ENCODE data around the gene C6orf62. TPM values are rescaled to one million over a fixed set of nuclear protein-coding genes. Genes with fewer than 3 reads are reported as not detected.

The C6orf62 gene
- total and polyA plus RNA-seq, 8 donors: 33.7 to 85.6 (median 49.1) TPM

DNA sequence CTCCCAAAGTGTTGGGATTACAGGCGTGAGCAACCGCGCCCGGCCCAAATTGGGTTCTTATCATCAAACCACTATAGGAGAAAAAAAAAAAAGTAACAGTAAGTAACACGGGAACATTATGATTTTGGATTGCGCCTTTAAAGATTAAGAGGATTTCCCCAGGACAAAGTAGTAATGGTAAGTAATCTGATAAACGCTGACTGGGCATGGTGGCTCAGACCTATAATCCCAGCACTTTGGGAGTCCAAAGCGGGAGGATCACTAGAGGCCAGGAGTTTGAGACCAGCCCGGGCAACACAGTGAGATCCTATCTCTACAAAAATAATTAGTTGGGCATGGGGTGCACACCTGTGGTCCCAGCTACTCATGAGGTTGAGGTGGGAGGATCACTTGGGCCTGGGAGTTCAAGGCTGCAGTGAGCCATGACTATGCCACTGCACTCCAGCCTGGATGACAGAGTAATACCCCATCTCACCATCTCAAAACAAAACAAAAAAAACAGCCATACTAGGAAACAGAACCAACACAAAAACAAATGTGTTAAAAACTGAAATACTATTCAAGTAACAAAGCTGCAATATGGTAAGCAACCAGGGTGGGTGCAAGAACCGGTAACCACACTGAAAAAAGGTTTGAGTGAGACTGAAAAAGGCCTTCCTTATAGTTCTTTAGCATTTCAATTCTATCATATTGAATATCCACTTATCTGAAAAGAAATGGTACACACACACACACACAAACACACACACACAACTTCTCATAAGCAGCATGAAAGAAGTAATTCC lies 8.2 kb downstream of the C6orf62 start:
- intact Hi-C loops (cut with DNase I): loop anchor here in 1 of 3 donors (10.0 kb wide), 1 partner anchor 64 kb away; the partner anchor contains the start of gene GMNN
- Histone ChIP-seq H3K36me3 (peaks cover 3 to 86% (median 43%) of the 10 kb centered on the region in 3 donors), H3K4me1 (peaks cover 8 to 36% (median 33%) of the 10 kb centered on the region in 3 donors), H3K4me3 (no peak overlapping the region), H3K27me3 (no peaks in the 10 kb centered on the region), H3K27ac (no peak overlapping the region), H3K9me3 (no peaks in the 10 kb centered on the region)
- no peak for FAIRE-seq
- no peak for DNase-seq
- TF ChIP-seq, protein P1, sequence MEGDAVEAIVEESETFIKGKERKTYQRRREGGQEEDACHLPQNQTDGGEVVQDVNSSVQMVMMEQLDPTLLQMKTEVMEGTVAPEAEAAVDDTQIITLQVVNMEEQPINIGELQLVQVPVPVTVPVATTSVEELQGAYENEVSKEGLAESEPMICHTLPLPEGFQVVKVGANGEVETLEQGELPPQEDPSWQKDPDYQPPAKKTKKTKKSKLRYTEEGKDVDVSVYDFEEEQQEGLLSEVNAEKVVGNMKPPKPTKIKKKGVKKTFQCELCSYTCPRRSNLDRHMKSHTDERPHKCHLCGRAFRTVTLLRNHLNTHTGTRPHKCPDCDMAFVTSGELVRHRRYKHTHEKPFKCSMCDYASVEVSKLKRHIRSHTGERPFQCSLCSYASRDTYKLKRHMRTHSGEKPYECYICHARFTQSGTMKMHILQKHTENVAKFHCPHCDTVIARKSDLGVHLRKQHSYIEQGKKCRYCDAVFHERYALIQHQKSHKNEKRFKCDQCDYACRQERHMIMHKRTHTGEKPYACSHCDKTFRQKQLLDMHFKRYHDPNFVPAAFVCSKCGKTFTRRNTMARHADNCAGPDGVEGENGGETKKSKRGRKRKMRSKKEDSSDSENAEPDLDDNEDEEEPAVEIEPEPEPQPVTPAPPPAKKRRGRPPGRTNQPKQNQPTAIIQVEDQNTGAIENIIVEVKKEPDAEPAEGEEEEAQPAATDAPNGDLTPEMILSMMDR (IDR thresholded peaks at IDR 0.05): no peak
- 86 to 90% methylated on average over 10 of the region's 10 CpGs for WGBS, 2 donors
- ATAC-seq: no peak

DNA sequence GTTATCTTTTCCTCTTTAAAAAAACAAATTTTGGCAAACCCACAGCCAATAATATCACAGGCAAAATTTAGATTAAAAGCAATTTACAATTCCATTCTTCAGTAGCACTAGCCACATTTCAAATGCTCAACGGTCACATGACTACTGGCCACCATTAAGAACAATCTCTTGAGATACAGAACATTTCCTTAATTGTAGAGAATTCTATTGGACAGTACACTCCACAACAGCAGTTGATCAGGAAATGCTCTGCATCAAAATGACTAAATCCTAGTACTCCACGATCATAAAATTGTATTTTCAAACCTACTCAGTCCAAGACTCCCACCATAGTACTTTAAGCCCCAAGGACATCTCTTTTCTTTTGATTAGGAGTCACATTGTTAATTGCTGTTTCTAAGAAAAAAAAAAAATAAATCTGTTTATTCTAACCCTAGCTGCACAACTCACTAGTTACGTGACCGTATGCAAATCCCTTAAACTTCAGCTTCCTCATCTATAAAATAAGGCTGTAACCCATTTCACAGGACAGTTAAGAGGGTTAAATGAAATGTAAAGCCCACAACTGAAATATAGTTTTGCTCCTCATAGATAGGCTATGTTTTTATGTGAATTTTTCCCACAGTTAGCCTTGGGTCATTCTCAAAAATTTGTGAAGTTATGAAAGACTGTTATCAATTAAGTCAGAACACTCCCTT lies 9.8 kb downstream of the C6orf62 start:
- Histone ChIP-seq H3K9me3 (no peaks in the 10 kb centered on the region), H3K36me3 (peaks cover 3 to 87% (median 48%) of the 10 kb centered on the region in 3 donors), H3K27ac (no peak overlapping the region), H3K27me3 (no peaks in the 10 kb centered on the region), H3K4me3 (no peak overlapping the region), H3K4me1 (peaks cover 8 to 24% (median 21%) of the 10 kb centered on the region in 3 donors)
- TF ChIP-seq, protein P1 (IDR thresholded peaks at IDR 0.05): no peak
- intact Hi-C loops (cut with DNase I): no loop called here
- 82 to 86% methylated on average over 4 of the region's 4 CpGs for WGBS, 2 donors
- FAIRE-seq (no peak), ATAC-seq (no peak), DNase-seq (no peak)

DNA sequence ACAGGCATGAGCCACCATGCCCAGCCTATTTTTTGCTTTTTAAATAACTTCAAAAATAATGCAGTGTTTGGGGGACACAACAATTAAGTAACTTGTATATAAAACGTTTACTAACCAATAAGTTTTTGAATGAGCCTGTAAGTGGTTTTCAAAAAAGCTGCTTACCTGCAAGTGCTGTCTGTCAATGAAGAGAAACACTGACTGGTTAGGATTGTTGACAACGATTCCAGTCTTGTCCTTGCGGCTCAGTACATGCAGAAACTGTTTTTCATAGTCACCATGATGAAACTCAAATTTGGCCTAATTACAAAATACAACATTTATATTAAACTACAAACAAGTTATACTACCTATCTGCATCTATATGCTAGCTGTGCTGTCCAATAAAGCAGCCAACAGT lies 10.3 kb downstream of the C6orf62 start:
- FAIRE-seq (no peak), DNase-seq (no peak), ATAC-seq (no peak)
- Histone ChIP-seq H3K4me1 (peaks cover 8 to 19% (median 15%) of the 10 kb centered on the region in 3 donors), H3K9me3 (no peaks in the 10 kb centered on the region), H3K27ac (no peak overlapping the region), H3K27me3 (no peaks in the 10 kb centered on the region), H3K36me3 (peaks cover 3 to 86% (median 46%) of the 10 kb centered on the region in 3 donors), H3K4me3 (no peak overlapping the region)
- WGBS, 2 donors: 57 to 69% methylated on average over 3 of the region's 3 CpGs
- intact Hi-C loops (cut with DNase I): no loop called here
- TF ChIP-seq, protein P1 (IDR thresholded peaks at IDR 0.05): no peak

DNA sequence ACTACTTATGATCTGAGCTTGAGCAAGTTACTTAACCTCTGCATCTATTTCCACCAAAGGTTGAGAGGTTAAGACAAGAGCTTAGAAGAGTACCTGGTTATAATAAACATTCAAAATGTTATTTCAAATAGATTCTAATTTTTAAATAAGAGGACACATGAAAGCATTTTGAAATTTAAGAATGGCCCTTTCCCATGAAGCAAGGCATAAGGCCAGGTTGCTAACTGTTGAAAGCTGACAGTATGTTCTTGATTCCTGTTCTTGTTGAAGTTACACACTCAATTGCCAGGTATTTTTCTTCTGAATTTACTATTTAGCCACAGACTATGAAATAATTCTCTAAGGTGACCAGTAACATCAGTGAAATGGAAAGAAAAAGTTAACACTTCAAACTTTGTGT lies 14.5 kb downstream of the C6orf62 start:
- intact Hi-C loops (cut with DNase I): no loop called here
- FAIRE-seq: no peak

More for the DNA sequence above, 14.5 kb downstream of the C6orf62 start:
- no peak overlapping the region for H3K4me3 ChIP-seq
- H3K27me3 ChIP-seq: no peaks in the 10 kb centered on the region
- ATAC-seq: no peak
- TF ChIP-seq, protein P1 (IDR thresholded peaks at IDR 0.05): no peak
- peaks cover 0 to 8% (median 8%) of the 10 kb centered on the region in 3 donors for H3K4me1 ChIP-seq
- H3K9me3 ChIP-seq: no peaks in the 10 kb centered on the region
- peaks cover 0 to 55% (median 33%) of the 10 kb centered on the region in 3 donors for H3K36me3 ChIP-seq
- no peak for DNase-seq
- no peak overlapping the region for H3K27ac ChIP-seq
